Activated CD8-positive, alpha-beta memory T cell treated with anti-CD3 and anti-CD28 coated beads, Interleukin-2, amount 50 U/mL, for 1 hour (primary cell): ENCODE results near the gene GRAMD1A.
"Not testable (repeated sequence)": the region's sequence is repeated elsewhere in the genome, so short reads cannot be mapped to it uniquely, and the experiment has no call there.

Experiments
- DNase-seq: peaks from one replicate; pipeline ENCODE4 v3.0.0-alpha.2; 2020; ENCODE audit errors: extremely low read depth

GRAMD1A gene

GRCh38 chr19:34999498-35000337 is at the start of gene GRAMD1A:
TSS of gene GRAMD1A (plus strand) at chr19:35000323. CDS start at chr19:35000479, 156 bp downstream.
- DNase-seq = no peak

- no peak for DNase-seq
Observed at GRCh38 chr19:34953092-34953491, 47.0 kb upstream of the GRAMD1A start.

- DNase-seq = no peak
Observed at GRCh38 chr19:34957830-34958751, 42.0 kb upstream of the GRAMD1A start.

GRCh38 chr19:34959021-34959420 is 41.1 kb upstream of the GRAMD1A start:
- no peak for DNase-seq

- no peak for DNase-seq
Observed at GRCh38 chr19:34960103-34960805, 39.9 kb upstream of the GRAMD1A start.

GRCh38 chr19:34960940-34961679 is 39.0 kb upstream of the GRAMD1A start:
- DNase-seq = no peak

GRCh38 chr19:34961775-34962686 is 38.1 kb upstream of the GRAMD1A start:
- no peak for DNase-seq

GRCh38 chr19:34962687-34963572 is 37.2 kb upstream of the GRAMD1A start:
- no peak for DNase-seq

GRCh38 chr19:34963573-34964406 is 36.3 kb upstream of the GRAMD1A start, which contains the start of gene ZNF792:
TSS of gene ZNF792 (minus strand) at chr19:34964229. CDS start at chr19:34963662, 567 bp downstream.
- no peak for DNase-seq

GRCh38 chr19:34964598-34964997 is 35.5 kb upstream of the GRAMD1A start:
- no peak for DNase-seq

- DNase-seq = not testable (repeated sequence)
Observed at GRCh38 chr19:34965505-34965904, 34.6 kb upstream of the GRAMD1A start.

GRCh38 chr19:34967551-34967950 is 32.6 kb upstream of the GRAMD1A start:
- no peak for DNase-seq

- no peak for DNase-seq
Observed at GRCh38 chr19:34969721-34970120, 30.4 kb upstream of the GRAMD1A start.

- DNase-seq = not testable (repeated sequence)
Observed at GRCh38 chr19:34970185-34970780, 29.8 kb upstream of the GRAMD1A start.

- no peak for DNase-seq
Observed at GRCh38 chr19:34972163-34972705, 27.9 kb upstream of the GRAMD1A start.

GRCh38 chr19:34974646-34975045 is 25.5 kb upstream of the GRAMD1A start:
- DNase-seq = no peak

GRCh38 chr19:34975056-34975455 is 25.1 kb upstream of the GRAMD1A start:
- DNase-seq = no peak
